Glutamatergic neuron (in vitro differentiated cells): Measurements from ENCODE around the gene KLHL5. TPM values are rescaled to one million over a fixed set of nuclear protein-coding genes. Genes with fewer than 3 reads are reported as not detected.
"Not testable (repeated sequence)": the region's sequence is repeated elsewhere in the genome, so short reads cannot be mapped to it uniquely, and the experiment has no call there.

ENCODE experiments used
- DNase-seq: peaks from one replicate; pipeline ENCODE4 v3.0.0; 2022
- H3K27ac Mint-ChIP-seq: one replicate; pipeline ENCODE4 v1.8.0; 2020; ENCODE audit warnings: mild to moderate bottlenecking, mixed read lengths, inconsistent platforms; ENCODE audit not compliant: unreplicated experiment
- H3K27me3 Mint-ChIP-seq: one replicate; pipeline ENCODE4 v1.8.0; 2020; ENCODE audit warnings: mild to moderate bottlenecking, moderate library complexity, mixed read lengths, inconsistent platforms; ENCODE audit not compliant: unreplicated experiment
- H3K36me3 Mint-ChIP-seq: one replicate; pipeline ENCODE4 v1.8.0; 2020; ENCODE audit warnings: mild to moderate bottlenecking, mixed read lengths, inconsistent platforms; ENCODE audit not compliant: unreplicated experiment
- H3K4me1 Mint-ChIP-seq: one replicate; pipeline ENCODE4 v1.8.0; 2020; ENCODE audit warnings: mild to moderate bottlenecking, low read depth, mixed read lengths, inconsistent platforms; ENCODE audit not compliant: unreplicated experiment
- H3K4me3 Mint-ChIP-seq: one replicate; pipeline ENCODE4 v1.8.0; 2020; ENCODE audit warnings: mild to moderate bottlenecking, mixed read lengths, inconsistent platforms; ENCODE audit not compliant: unreplicated experiment
- H3K9me3 Mint-ChIP-seq: one replicate; pipeline ENCODE4 v1.8.0; 2020; ENCODE audit warnings: mild to moderate bottlenecking, moderate library complexity, mixed read lengths, inconsistent platforms; ENCODE audit not compliant: unreplicated experiment
- total RNA-seq: library from RNA; stranded (reverse); fragmentation: NEBNext Ultra II Directional; extraction: Animal tissue kit (Norgen Biotek cat#: 25700); gene quantifications from one replicate; pipeline ENCODE4 v1.2.1, GENCODE V29; 2021; ENCODE audit not compliant: unreplicated experiment
- TF ChIP-seq, protein P1 (sequence below): fragments of 200-600 bp; sonication (generic); IDR thresholded peaks from one replicate; pipeline ENCODE4 v1.5.0; 2021; ENCODE audit not compliant: partially characterized antibody, unreplicated experiment

The KLHL5 gene
- total RNA-seq, 1 donor from 2014 or later = 11.5 TPM

- H3K9me3 Mint-ChIP-seq = peaks cover 1% of the 10 kb centered on the region
These were observed 72.8 kb downstream of the KLHL5 start for GRCh38 chr4:39134683-39135306.

DNA sequence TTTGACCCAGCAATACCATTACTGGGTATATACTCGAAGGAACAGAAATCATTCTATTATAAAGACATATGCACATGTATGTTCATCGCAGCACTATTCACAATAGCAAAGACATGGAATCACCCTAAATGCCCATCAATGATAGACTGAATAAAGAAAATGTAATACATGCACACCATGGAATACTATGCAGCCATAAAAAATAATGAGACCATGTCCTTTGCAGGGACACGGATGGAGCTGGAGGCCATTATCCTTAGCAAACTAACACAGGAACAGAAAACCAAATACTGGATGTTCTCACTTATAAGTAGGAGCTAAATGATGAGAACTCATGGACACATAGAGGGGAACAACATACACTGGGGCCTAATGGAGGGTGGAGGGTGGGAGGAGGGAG lies 76.2 kb downstream of the KLHL5 start:
- H3K4me1 Mint-ChIP-seq, DNase-seq, H3K27me3 Mint-ChIP-seq, H3K9me3 Mint-ChIP-seq, H3K36me3 Mint-ChIP-seq, H3K4me3 Mint-ChIP-seq, H3K27ac Mint-ChIP-seq: not testable (repeated sequence)

More at GRCh38 chr4:39134683-39135306, 72.8 kb downstream of the KLHL5 start:
- no peak for DNase-seq
- Mint-ChIP-seq H3K4me3 (no peak overlapping the region), H3K27me3 (no peaks in the 10 kb centered on the region), H3K27ac (peak overlapping the region; percentile 49), H3K4me1 (peaks cover 6% of the 10 kb centered on the region), H3K36me3 (no peaks in the 10 kb centered on the region)
- TF ChIP-seq, protein P1, sequence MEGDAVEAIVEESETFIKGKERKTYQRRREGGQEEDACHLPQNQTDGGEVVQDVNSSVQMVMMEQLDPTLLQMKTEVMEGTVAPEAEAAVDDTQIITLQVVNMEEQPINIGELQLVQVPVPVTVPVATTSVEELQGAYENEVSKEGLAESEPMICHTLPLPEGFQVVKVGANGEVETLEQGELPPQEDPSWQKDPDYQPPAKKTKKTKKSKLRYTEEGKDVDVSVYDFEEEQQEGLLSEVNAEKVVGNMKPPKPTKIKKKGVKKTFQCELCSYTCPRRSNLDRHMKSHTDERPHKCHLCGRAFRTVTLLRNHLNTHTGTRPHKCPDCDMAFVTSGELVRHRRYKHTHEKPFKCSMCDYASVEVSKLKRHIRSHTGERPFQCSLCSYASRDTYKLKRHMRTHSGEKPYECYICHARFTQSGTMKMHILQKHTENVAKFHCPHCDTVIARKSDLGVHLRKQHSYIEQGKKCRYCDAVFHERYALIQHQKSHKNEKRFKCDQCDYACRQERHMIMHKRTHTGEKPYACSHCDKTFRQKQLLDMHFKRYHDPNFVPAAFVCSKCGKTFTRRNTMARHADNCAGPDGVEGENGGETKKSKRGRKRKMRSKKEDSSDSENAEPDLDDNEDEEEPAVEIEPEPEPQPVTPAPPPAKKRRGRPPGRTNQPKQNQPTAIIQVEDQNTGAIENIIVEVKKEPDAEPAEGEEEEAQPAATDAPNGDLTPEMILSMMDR = no peak

- no peak for DNase-seq
- H3K27me3 Mint-ChIP-seq = peaks cover 2% of the 10 kb centered on the region
- peaks cover 18% of the 10 kb centered on the region for H3K4me1 Mint-ChIP-seq
- no peak overlapping the region for H3K27ac Mint-ChIP-seq
- TF ChIP-seq, protein P1 = no peak
- H3K4me3 Mint-ChIP-seq = no peak overlapping the region
- no peaks in the 10 kb centered on the region for H3K36me3 Mint-ChIP-seq
- H3K9me3 Mint-ChIP-seq = peaks cover 2% of the 10 kb centered on the region
These were observed 84.2 kb downstream of the KLHL5 start for GRCh38 chr4:39146211-39146610.

GRCh38 chr4:39154009-39154408 lies 92.0 kb downstream of the KLHL5 start:
- no peak overlapping the region for H3K4me3 Mint-ChIP-seq
- TF ChIP-seq, protein P1 = no peak

GRCh38 chr4:39157520-39157919 lies 95.5 kb downstream of the KLHL5 start:
- no peak for DNase-seq
- no peaks in the 10 kb centered on the region for H3K36me3 Mint-ChIP-seq
- H3K4me1 Mint-ChIP-seq = no peaks in the 10 kb centered on the region
- TF ChIP-seq, protein P1 = no peak
- H3K4me3 Mint-ChIP-seq = no peak overlapping the region
- H3K27me3 Mint-ChIP-seq = no peaks in the 10 kb centered on the region
- H3K9me3 Mint-ChIP-seq = no peaks in the 10 kb centered on the region
- no peak overlapping the region for H3K27ac Mint-ChIP-seq

More at GRCh38 chr4:39154009-39154408, 92.0 kb downstream of the KLHL5 start:
- Mint-ChIP-seq H3K9me3 (peaks cover 1% of the 10 kb centered on the region), H3K27ac (no peak overlapping the region), H3K27me3 (peaks cover 1% of the 10 kb centered on the region), H3K36me3 (no peaks in the 10 kb centered on the region), H3K4me1 (peaks cover 13% of the 10 kb centered on the region)
- DNase-seq = no peak
